HCT116 (cell line): ENCODE data around the gene MANSC1. TPM values are rescaled to one million over a fixed set of nuclear protein-coding genes. Genes with fewer than 3 reads are reported as not detected.

Experiments
- ATAC-seq: fragments of 200-7000 bp; cut with Tn5 transposase; 2 replicates; pipeline ENCODE4 v1.9.1; 2020; ENCODE audit warnings: mild to moderate bottlenecking, moderate library complexity
- BruUV-seq: library from RNA; stranded (reverse); fragments of 400-500 nt; replicated peaks from 2 replicates; lab custom pipeline; 2021; lab: Mats Ljungman, UMichigan
- CTCF ChIA-PET: fragments of 300-600 bp; sonication (Branson Sonifier 250); formaldehyde crosslinking; loops from one replicate; lab custom pipeline; 2021; ENCODE audit warnings: antibody characterized with exemption; lab: Charles Lee
- POLR2A ChIA-PET: fragments of 300-600, 350-600 bp; sonication (Branson Sonifier 250); formaldehyde crosslinking; loops from one replicate; lab custom pipeline; 2021; ENCODE audit warnings: antibody characterized with exemption; lab: Charles Lee
- RAD21 ChIA-PET, 2 experiments: fragments of 300-600 bp; sonication (Branson Sonifier 250); formaldehyde crosslinking; loops; one replicate each; lab custom pipeline; 2023; ENCODE audit warnings: low total read pairs in 2 of 2; ENCODE audit not compliant: uncharacterized antibody in 2 of 2, unreplicated experiment in 2 of 2, low non-redundant PET in 1 of 2; lab: Charles Lee
- DNase-seq: peaks from one replicate; pipeline ENCODE4 v3.0.0-alpha.2; 2010; ENCODE audit warnings: low read depth, low spot score
- H2AFZ ChIP-seq: fragments of 200-600 bp; shearing (Covaris generic), sonication (generic); 2 replicates; pipeline ENCODE4 v1.6.1; 2017; ENCODE audit warnings: low read depth, mixed run types, mixed read lengths, antibody characterized with exemption, low read length; ENCODE audit not compliant: poor library complexity, severe bottlenecking
- H3K27ac ChIP-seq: 2 replicates; pipeline ENCODE4 v1.5.1; 2012; ENCODE audit warnings: low read depth, low read length
- H3K27me3 ChIP-seq: fragments of 200-600 bp; sonication (generic); 2 replicates; pipeline ENCODE4 v1.6.1; 2016; ENCODE audit warnings: mixed run types, low read length, mixed read lengths; ENCODE audit not compliant: insufficient read depth
- H3K36me3 ChIP-seq, 2 experiments: fragments of 200-500 bp in 1 of 2; fragments of 200-600 bp in 1 of 2; sonication (Bioruptor generic) in 1 of 2; sonication (generic) in 1 of 2; 2 replicates each; pipeline versions ENCODE4 v1.5.1 to v1.6.1; 2014 to 2016; ENCODE audit warnings: low read length in 2 of 2, inconsistent platforms in 1 of 2, mixed read lengths in 1 of 2, mixed run types in 1 of 2; ENCODE audit not compliant: insufficient read depth in 2 of 2, control insufficient read depth in 1 of 2
- H3K4me1 ChIP-seq, 2 experiments: fragments of 200-600 bp in 1 of 2; sonication (generic) in 1 of 2; 2 replicates each; pipeline versions ENCODE4 v1.5.1 to v1.6.1; 2012 to 2017; ENCODE audit warnings: low read length in 2 of 2, inconsistent platforms in 1 of 2, mild to moderate bottlenecking in 1 of 2, mixed read lengths in 1 of 2, mixed run types in 1 of 2, moderate library complexity in 1 of 2; ENCODE audit not compliant: insufficient read depth in 2 of 2, control insufficient read depth in 1 of 2
- H3K4me2 ChIP-seq: fragments of 200-600 bp; sonication (generic); 2 replicates; pipeline ENCODE4 v1.6.1; 2017; ENCODE audit warnings: mixed run types, low read length, mixed read lengths
- H3K4me3 ChIP-seq, 2 experiments: fragments of 200-600 bp in 1 of 2; sonication (generic) in 1 of 2; replicated peaks in 1 of 2; 2 replicates each; pipeline ENCODE4 v1.5.1; 2011 to 2016; ENCODE audit warnings: low read length in 2 of 2, control low read depth in 1 of 2, low read depth in 1 of 2, mild to moderate bottlenecking in 1 of 2, mixed read lengths in 1 of 2, mixed run types in 1 of 2
- H3K79me2 ChIP-seq: fragments of 200-600 bp; sonication (generic); 2 replicates; pipeline ENCODE4 v1.6.1; 2017; ENCODE audit warnings: mild to moderate bottlenecking, mixed run types, low read length, moderate library complexity, mixed read lengths; ENCODE audit not compliant: insufficient read depth
- H3K9ac ChIP-seq: fragments of 200-600 bp; sonication (generic); 2 replicates; pipeline ENCODE4 v1.6.1; 2016; ENCODE audit warnings: low read length, mixed read lengths
- H3K9me2 ChIP-seq: fragments of 200-600 bp; sonication (generic), shearing (Covaris generic); 2 replicates; pipeline ENCODE4 v1.6.1; 2017; ENCODE audit warnings: mixed run types, mild to moderate bottlenecking, moderate library complexity; ENCODE audit not compliant: insufficient read depth
- H3K9me3 ChIP-seq, 2 experiments: fragments of 200-500 bp in 1 of 2; fragments of 200-600 bp in 1 of 2; sonication (Bioruptor generic) in 1 of 2; sonication (generic) in 1 of 2; 2 replicates each; pipeline ENCODE4 v1.6.1; 2014 to 2017; ENCODE audit warnings: low read length in 2 of 2, mixed read lengths in 2 of 2, inconsistent platforms in 1 of 2, low read depth in 1 of 2, mild to moderate bottlenecking in 1 of 2, mixed run types in 1 of 2, moderate library complexity in 1 of 2; ENCODE audit not compliant: control insufficient read depth in 1 of 2, insufficient read depth in 1 of 2
- H4K20me1 ChIP-seq: fragments of 200-600 bp; sonication (generic), shearing (Covaris generic); 2 replicates; pipeline ENCODE4 v1.6.1; 2017; ENCODE audit warnings: mixed run types, mild to moderate bottlenecking, moderate library complexity; ENCODE audit not compliant: insufficient read depth
- ATF3 ChIP-seq: IDR thresholded peaks from 2 replicates; pipeline ENCODE4 v1.6.1; 2012
- EGR1 ChIP-seq: IDR thresholded peaks from 2 replicates; pipeline ENCODE4 v1.6.1; 2012; ENCODE audit warnings: low read depth
- ELF1 ChIP-seq: IDR thresholded peaks from 2 replicates; pipeline ENCODE4 v1.6.1; 2012; ENCODE audit warnings: low read depth, borderline replicate concordance
- JUND ChIP-seq: IDR thresholded peaks from 2 replicates; pipeline ENCODE4 v1.6.1; 2012
- POLR2A ChIP-seq: IDR thresholded peaks from 2 replicates; pipeline ENCODE4 v1.7.0; 2011; ENCODE audit warnings: borderline replicate concordance; ENCODE audit not compliant: insufficient read depth, insufficient read length; ENCODE audit errors: extremely low read depth
- POLR2AphosphoS5 ChIP-seq: IDR thresholded peaks from 2 replicates; pipeline ENCODE4 v1.6.1; 2011; ENCODE audit warnings: mild to moderate bottlenecking, low read depth, low read length, moderate library complexity
- SP1 ChIP-seq: IDR thresholded peaks from 2 replicates; pipeline ENCODE4 v1.6.1; 2012; ENCODE audit warnings: low read depth
- ZBTB33 ChIP-seq: IDR thresholded peaks from 2 replicates; pipeline ENCODE4 v1.6.1; 2011; ENCODE audit warnings: mild to moderate bottlenecking, low read length, moderate library complexity; ENCODE audit not compliant: insufficient replicate concordance; ENCODE audit errors: extremely low read depth
- intact Hi-C: fragments of 100-400 bp; cut with micrococcal nuclease; formaldehyde crosslinking; loops from 2 replicates; pipeline ENCODE4 v1.10.0; 2022
- total RNA-seq: library from RNA; stranded (reverse); gene quantifications from one replicate; pipeline ENCODE4 v1.2.1, GENCODE V29; 2021; ENCODE audit not compliant: unreplicated experiment

Gene MANSC1
- total RNA-seq, 1 experiment from 2014 or later = 0.20 TPM

GRCh38 chr12:12282761-12283425, 67.1 kb downstream of the MANSC1 start:
- H3K27me3 ChIP-seq = no peaks in the 10 kb centered on the region
- DNase-seq (no peak), ATAC-seq (no peak)
- no peak overlapping the region for H3K9ac ChIP-seq
- POLR2A ChIA-PET = no interaction called here
- no peak overlapping the region for H3K4me2 ChIP-seq
- H3K4me1 ChIP-seq = no peaks in the 10 kb centered on the region
- RAD21 ChIA-PET = no interaction called here
- intact Hi-C loops = no loop called here
- no TSS peak for BruUV-seq
- CTCF ChIA-PET = interaction anchor here (1.0 kb wide), 1 partner anchor 45 kb away, joined by 3 read pairs; no protein-coding TSS in a partner anchor
- H4K20me1 ChIP-seq = no peaks in the 10 kb centered on the region
- no peaks in the 10 kb centered on the region for H3K36me3 ChIP-seq
- H3K4me3 ChIP-seq = no peak overlapping the region
- H3K79me2 ChIP-seq = no peaks in the 10 kb centered on the region
- no peaks in the 10 kb centered on the region for H3K9me3 ChIP-seq
- no peaks in the 10 kb centered on the region for H3K9me2 ChIP-seq
- H2AFZ ChIP-seq = no peak overlapping the region
- H3K27ac ChIP-seq = no peak overlapping the region
- no peak for TF ChIP-seq ELF1
- TF ChIP-seq EGR1 = no peak
- no peak for TF ChIP-seq POLR2AphosphoS5
- TF ChIP-seq JUND = no peak
- TF ChIP-seq ATF3 = no peak
- no peak for TF ChIP-seq POLR2A
- TF ChIP-seq ZBTB33 = no peak
- no peak for TF ChIP-seq SP1
- TF ChIP-seq, all 23 proteins: peak for 0
